ENCODE measurements around the gene MMP25.
A peak's percentile ranks its signal among the peaks of the same experiment; 100 is the strongest.

GRCh38 chr16:3094289-3095027 is 48.1 kb downstream of the MMP25 start:
- TF ChIP-seq, protein P1, sequence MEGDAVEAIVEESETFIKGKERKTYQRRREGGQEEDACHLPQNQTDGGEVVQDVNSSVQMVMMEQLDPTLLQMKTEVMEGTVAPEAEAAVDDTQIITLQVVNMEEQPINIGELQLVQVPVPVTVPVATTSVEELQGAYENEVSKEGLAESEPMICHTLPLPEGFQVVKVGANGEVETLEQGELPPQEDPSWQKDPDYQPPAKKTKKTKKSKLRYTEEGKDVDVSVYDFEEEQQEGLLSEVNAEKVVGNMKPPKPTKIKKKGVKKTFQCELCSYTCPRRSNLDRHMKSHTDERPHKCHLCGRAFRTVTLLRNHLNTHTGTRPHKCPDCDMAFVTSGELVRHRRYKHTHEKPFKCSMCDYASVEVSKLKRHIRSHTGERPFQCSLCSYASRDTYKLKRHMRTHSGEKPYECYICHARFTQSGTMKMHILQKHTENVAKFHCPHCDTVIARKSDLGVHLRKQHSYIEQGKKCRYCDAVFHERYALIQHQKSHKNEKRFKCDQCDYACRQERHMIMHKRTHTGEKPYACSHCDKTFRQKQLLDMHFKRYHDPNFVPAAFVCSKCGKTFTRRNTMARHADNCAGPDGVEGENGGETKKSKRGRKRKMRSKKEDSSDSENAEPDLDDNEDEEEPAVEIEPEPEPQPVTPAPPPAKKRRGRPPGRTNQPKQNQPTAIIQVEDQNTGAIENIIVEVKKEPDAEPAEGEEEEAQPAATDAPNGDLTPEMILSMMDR (IDR thresholded peaks at IDR 0.05): peak; percentile 77
- no peak for TF ChIP-seq ZFX (IDR thresholded peaks at IDR 0.05; ENCODE audit: borderline replicate concordance)

Data from 22Rv1 (cell line).